C4-2B (cell line): ENCODE results near the gene FAM111A.
"Not testable (repeated sequence)": the region's sequence is repeated elsewhere in the genome, so short reads cannot be mapped to it uniquely, and the experiment has no call there.

Experiments
- ZFX ChIP-seq: fragments of 450-650 bp; IDR thresholded peaks from 2 replicates; pipeline ENCODE4 v1.6.1; 2017
- TF ChIP-seq, protein P1 (sequence below): fragments of 450-650 bp; conservative IDR thresholded peaks from 2 replicates; pipeline ENCODE4 v1.5.1; 2017; ENCODE audit warnings: mild to moderate bottlenecking

DNA sequence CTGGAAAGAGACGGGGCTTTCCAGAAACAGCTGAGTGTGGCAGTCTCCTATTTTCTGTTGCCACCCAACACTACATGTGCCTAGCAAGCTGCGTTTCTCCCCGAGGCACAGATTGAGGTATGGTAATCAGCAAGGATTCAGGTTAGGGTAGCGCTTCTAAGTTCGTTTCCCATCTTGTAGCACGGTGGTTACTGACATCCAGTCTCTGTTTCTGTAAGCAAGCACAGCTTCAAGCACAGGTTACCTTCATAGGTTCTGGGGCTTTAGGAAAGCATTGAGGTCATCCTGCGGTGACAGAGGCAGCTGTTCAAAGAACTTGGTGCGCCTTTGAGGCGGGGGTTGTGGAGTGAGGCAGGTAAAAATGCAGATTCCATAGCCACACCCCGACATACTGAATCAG is 34.9 kb upstream of the FAM111A start:
- TF ChIP-seq, protein P1, sequence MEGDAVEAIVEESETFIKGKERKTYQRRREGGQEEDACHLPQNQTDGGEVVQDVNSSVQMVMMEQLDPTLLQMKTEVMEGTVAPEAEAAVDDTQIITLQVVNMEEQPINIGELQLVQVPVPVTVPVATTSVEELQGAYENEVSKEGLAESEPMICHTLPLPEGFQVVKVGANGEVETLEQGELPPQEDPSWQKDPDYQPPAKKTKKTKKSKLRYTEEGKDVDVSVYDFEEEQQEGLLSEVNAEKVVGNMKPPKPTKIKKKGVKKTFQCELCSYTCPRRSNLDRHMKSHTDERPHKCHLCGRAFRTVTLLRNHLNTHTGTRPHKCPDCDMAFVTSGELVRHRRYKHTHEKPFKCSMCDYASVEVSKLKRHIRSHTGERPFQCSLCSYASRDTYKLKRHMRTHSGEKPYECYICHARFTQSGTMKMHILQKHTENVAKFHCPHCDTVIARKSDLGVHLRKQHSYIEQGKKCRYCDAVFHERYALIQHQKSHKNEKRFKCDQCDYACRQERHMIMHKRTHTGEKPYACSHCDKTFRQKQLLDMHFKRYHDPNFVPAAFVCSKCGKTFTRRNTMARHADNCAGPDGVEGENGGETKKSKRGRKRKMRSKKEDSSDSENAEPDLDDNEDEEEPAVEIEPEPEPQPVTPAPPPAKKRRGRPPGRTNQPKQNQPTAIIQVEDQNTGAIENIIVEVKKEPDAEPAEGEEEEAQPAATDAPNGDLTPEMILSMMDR, result not testable (repeated sequence)
- TF ChIP-seq ZFX, result not testable (repeated sequence)
